Loucy (cell line): ENCODE measurements around the gene GREB1L.

Experiments
- CTCF ChIP-seq: fragments of 200-600 bp; sonication (generic); conservative IDR thresholded peaks from 2 replicates; pipeline ENCODE4 v1.5.1; 2014; ENCODE audit warnings: mild to moderate bottlenecking, antibody characterized with exemption, low read length
- EZH2phosphoT487 ChIP-seq: fragments of 200-600 bp; IDR thresholded peaks from 2 replicates; pipeline ENCODE4 v1.6.1; 2018; ENCODE audit warnings: antibody characterized with exemption, mild to moderate bottlenecking, moderate library complexity, borderline replicate concordance

GRCh38 chr18:21443776-21444464, 201.9 kb downstream of the GREB1L start:
- TF ChIP-seq CTCF (no peak), EZH2phosphoT487 (no peak)
